Measurements from ENCODE around the gene CAPN9.

DNA sequence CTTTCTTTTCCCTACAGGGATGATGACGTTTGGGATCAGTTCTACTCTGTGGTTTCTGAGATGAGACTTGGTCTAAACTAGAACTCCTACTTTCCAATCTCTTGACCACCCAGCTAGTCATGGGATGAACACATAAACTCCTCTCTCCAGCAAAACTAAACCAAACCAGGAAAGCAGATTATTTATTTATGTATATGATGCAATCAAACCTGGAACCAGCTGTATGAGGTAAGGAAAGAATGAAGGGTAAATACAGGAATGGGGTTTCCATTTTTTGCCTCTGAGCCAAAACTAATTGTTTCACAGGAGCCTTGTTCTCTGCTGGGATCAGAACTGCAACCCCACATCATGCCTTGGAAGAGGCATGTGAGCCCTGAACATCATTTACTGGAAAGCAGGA lies 29.9 kb upstream of the CAPN9 start:
- TF ChIP-seq, protein P1, sequence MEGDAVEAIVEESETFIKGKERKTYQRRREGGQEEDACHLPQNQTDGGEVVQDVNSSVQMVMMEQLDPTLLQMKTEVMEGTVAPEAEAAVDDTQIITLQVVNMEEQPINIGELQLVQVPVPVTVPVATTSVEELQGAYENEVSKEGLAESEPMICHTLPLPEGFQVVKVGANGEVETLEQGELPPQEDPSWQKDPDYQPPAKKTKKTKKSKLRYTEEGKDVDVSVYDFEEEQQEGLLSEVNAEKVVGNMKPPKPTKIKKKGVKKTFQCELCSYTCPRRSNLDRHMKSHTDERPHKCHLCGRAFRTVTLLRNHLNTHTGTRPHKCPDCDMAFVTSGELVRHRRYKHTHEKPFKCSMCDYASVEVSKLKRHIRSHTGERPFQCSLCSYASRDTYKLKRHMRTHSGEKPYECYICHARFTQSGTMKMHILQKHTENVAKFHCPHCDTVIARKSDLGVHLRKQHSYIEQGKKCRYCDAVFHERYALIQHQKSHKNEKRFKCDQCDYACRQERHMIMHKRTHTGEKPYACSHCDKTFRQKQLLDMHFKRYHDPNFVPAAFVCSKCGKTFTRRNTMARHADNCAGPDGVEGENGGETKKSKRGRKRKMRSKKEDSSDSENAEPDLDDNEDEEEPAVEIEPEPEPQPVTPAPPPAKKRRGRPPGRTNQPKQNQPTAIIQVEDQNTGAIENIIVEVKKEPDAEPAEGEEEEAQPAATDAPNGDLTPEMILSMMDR (IDR thresholded peaks at IDR 0.05), result no peak
- TF ChIP-seq POLR2A (IDR thresholded peaks at IDR 0.05), result no peak

All from thyroid gland (tissue), 4 donors.